Activated CD8-positive, alpha-beta T cell treated with anti-CD3 and anti-CD28 coated beads for 36 hours (primary cell): ENCODE results near the gene KCNIP4. TPM values are rescaled to one million over a fixed set of nuclear protein-coding genes. Genes with fewer than 3 reads are reported as not detected.
A peak's percentile ranks its signal among the peaks of the same experiment; 100 is the strongest.

ENCODE experiments used
- ATAC-seq: fragments of 200-7000 bp; cut with Tn5 transposase; one replicate; pipeline ENCODE4 v1.10.0; 2021; ENCODE audit warnings: mild to moderate bottlenecking, moderate library complexity
- CTCF ChIA-PET: fragments of 350-600 bp; sonication (Branson Sonifier 250); formaldehyde crosslinking; loops from one replicate; lab custom pipeline; 2021; ENCODE audit warnings: antibody characterized with exemption; lab: Charles Lee
- POLR2A ChIA-PET: fragments of 350-600 bp; sonication (Branson Sonifier 250); formaldehyde crosslinking; loops from one replicate; lab custom pipeline; 2021; ENCODE audit warnings: antibody characterized with exemption; lab: Charles Lee
- DNase-seq: peaks from one replicate; pipeline ENCODE4 v3.0.0-alpha.2; 2020
- H3K27ac Mint-ChIP-seq: one replicate; pipeline ENCODE4 v1.8.0; 2021; ENCODE audit warnings: mild to moderate bottlenecking, mixed read lengths
- H3K27me3 Mint-ChIP-seq: one replicate; pipeline ENCODE4 v1.8.0; 2021; ENCODE audit warnings: mixed read lengths
- H3K36me3 Mint-ChIP-seq: one replicate; pipeline ENCODE4 v1.8.0; 2021; ENCODE audit warnings: low read depth, mixed read lengths
- H3K4me1 Mint-ChIP-seq: one replicate; pipeline ENCODE4 v1.8.0; 2021; ENCODE audit warnings: low read depth, mixed read lengths
- H3K4me3 Mint-ChIP-seq: one replicate; pipeline ENCODE4 v1.8.0; 2021; ENCODE audit warnings: mild to moderate bottlenecking, moderate library complexity, mixed read lengths
- H3K9me3 Mint-ChIP-seq: one replicate; pipeline ENCODE4 v1.8.0; 2021; ENCODE audit warnings: mixed read lengths
- CTCF ChIP-seq: fragments of 200-600 bp; IDR thresholded peaks from one replicate; pipeline ENCODE4 v1.8.0; 2022; ENCODE audit warnings: antibody characterized with exemption, mild to moderate bottlenecking
- intact Hi-C: fragments of 100-400 bp; cut with micrococcal nuclease; formaldehyde crosslinking; loops from one replicate; pipeline ENCODE4 v1.10.0; 2022
- total RNA-seq, 2 experiments: library from RNA; stranded (reverse); gene quantifications; one replicate each; pipeline ENCODE4 v1.2.3, GENCODE V29; 2021

KCNIP4 gene
- total RNA-seq, 2 experiments from 2014 or later = not detected

DNA sequence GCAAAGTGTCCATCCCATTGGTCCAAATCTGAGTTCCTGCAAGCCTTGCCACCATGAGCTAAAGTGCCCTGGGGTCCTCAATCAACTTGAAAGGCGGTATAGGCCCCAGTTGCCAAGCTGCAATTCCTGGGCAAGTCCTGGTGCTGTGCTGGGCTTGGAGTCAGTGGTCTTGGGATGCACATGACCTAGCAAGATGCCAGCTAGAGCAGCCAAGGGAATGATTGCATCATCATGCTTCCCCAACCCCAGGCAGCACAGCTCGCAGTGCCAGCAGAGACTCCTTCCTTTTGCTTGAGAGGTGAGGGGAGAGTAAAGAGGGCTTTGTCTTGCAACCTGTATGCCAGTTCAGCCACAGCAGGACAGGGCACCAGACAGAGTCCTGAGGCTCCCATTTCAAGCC, 50.5 kb downstream of the KCNIP4 start:
- no peak overlapping the region for H3K4me3 Mint-ChIP-seq
- DNase-seq (no peak), ATAC-seq (no peak)
- no peaks in the 10 kb centered on the region for H3K27me3 Mint-ChIP-seq
- intact Hi-C loops = no loop called here
- H3K4me1 Mint-ChIP-seq = no peaks in the 10 kb centered on the region
- CTCF ChIA-PET = interaction anchor here (0.9 kb wide), 1 partner anchor 491 kb away, joined by 3 read pairs; no protein-coding TSS in a partner anchor
- POLR2A ChIA-PET = no interaction called here
- H3K36me3 Mint-ChIP-seq = no peaks in the 10 kb centered on the region
- H3K9me3 Mint-ChIP-seq = peaks cover 9% of the 10 kb centered on the region
- H3K27ac Mint-ChIP-seq = no peak overlapping the region
- TF ChIP-seq CTCF = no peak

DNA sequence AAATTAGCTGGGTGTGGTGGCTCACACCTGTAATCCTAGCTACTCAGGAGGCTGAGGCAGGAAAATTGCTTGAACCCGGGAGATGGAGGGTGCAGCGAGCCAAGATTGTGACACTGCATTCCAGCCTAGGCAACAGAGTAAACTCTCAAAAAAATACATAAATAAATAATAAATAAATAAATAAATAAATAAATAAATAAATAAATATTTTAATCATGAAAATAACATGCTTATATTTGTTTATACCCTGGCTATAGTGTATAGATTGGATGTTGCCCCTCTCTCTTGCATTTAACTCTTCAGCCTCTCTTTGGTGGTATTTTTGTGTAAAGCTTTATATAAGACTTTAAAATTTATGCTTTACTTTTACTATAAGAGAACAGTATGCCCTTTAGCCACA, 51.8 kb downstream of the KCNIP4 start:
- POLR2A ChIA-PET = no interaction called here
- Mint-ChIP-seq H3K27me3 (no peaks in the 10 kb centered on the region), H3K9me3 (peaks cover 9% of the 10 kb centered on the region), H3K4me1 (no peaks in the 10 kb centered on the region), H3K36me3 (no peaks in the 10 kb centered on the region), H3K27ac (no peak overlapping the region), H3K4me3 (no peak overlapping the region)
- DNase-seq (no peak), ATAC-seq (no peak)
- CTCF ChIA-PET = interaction anchor here (0.6 kb wide), 1 partner anchor 107 kb away, joined by 3 read pairs; no protein-coding TSS in a partner anchor
- intact Hi-C loops = no loop called here
- no peak for TF ChIP-seq CTCF

- Mint-ChIP-seq H3K36me3 (no peaks in the 10 kb centered on the region), H3K27ac (no peak overlapping the region), H3K4me1 (peaks cover 3% of the 10 kb centered on the region), H3K27me3 (no peaks in the 10 kb centered on the region), H3K4me3 (no peak overlapping the region), H3K9me3 (peaks cover 9% of the 10 kb centered on the region)
- no peak for TF ChIP-seq CTCF
- intact Hi-C loops = no loop called here
- ATAC-seq (no peak), DNase-seq (no peak)
- ChIA-PET CTCF (no interaction called here), POLR2A (interaction anchor here (1.3 kb wide), 1 partner anchor 179 kb away, joined by 3 read pairs; no protein-coding TSS in a partner anchor)
Measured at GRCh38 chr4:21893136-21893535, 55.4 kb downstream of the KCNIP4 start.

DNA sequence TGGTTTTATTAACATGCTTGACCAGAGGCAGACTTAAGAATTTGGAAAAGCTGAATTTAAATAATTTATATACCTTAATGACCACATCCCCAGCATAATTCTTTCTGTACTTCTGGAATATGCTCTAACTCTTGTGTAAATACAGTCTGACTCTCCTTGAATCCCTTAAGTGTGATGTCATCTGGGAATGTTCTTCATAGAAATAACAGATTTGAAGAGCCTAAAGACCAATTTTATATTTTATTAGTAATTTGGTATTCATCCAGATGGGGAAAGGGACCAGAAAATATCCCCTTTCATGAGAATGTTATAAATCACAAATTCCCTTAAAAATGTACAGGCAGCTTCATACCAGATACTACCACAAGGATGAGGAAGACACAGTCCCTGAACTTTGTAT, 58.3 kb downstream of the KCNIP4 start:
- Mint-ChIP-seq H3K4me1 (peaks cover 7% of the 10 kb centered on the region), H3K27ac (no peak overlapping the region), H3K4me3 (no peak overlapping the region), H3K36me3 (no peaks in the 10 kb centered on the region), H3K27me3 (no peaks in the 10 kb centered on the region), H3K9me3 (peaks cover 7% of the 10 kb centered on the region)
- ATAC-seq = no peak
- ChIA-PET CTCF (no interaction called here), POLR2A (no interaction called here)
- no peak for DNase-seq
- intact Hi-C loops = no loop called here
- TF ChIP-seq CTCF = no peak

DNA sequence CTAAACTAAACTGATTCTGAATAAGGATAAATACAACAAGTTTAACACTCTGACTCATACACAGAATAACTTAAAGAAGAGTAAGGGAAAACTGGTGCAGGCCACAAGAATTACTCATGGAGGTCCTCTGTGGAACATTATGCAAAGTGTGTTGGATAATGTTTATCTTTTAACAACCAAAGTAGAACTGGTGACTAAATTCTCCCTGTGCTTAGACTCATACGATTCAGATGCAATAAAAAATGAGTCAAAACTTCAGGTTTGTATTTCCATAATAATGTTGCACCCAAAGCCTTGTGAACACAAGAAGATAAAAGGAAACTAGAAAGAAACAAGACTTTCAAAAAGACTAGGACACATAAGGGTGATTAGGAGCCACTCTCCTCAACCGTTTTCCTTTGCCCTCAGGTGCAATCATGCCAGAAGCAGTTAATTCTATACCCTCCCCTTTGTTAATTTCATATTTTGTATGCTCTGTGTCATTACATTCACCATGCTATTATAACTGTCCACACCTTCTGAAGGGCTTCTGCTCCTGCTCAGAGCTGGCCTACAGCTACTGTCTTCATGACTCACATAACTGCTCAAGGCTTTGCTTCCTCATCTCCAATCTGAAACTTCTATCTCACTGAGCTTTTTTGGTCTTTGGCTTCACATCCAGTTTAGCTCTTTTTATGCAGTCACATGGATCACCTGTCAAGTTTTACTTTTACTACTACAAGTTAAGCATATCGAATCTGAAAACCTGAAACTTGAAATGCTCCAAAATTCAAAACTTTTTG, 60.2 kb downstream of the KCNIP4 start:
- H3K4me3 Mint-ChIP-seq = no peak overlapping the region
- H3K9me3 Mint-ChIP-seq = peaks cover 10% of the 10 kb centered on the region
- ATAC-seq = peak; percentile 69
- DNase-seq = no peak
- intact Hi-C loops = no loop called here
- ChIA-PET POLR2A (no interaction called here), CTCF (no interaction called here)
- peaks cover 7% of the 10 kb centered on the region for H3K4me1 Mint-ChIP-seq
- no peaks in the 10 kb centered on the region for H3K27me3 Mint-ChIP-seq
- H3K27ac Mint-ChIP-seq = peak overlapping the region; percentile 74
- no peak for TF ChIP-seq CTCF
- H3K36me3 Mint-ChIP-seq = no peaks in the 10 kb centered on the region
